GM21423 (cell line): Measurements from ENCODE around the gene OR56B1.
"Not testable (repeated sequence)": the region's sequence is repeated elsewhere in the genome, so short reads cannot be mapped to it uniquely, and the experiment has no call there.

Source experiments
- ATAC-seq: cut with Tn5 transposase; IDR thresholded peaks from one replicate; pipeline ENCODE4 v1.9.1; 2021; ENCODE audit warnings: mild to moderate bottlenecking, moderate library complexity; ENCODE audit not compliant: unreplicated experiment

OR56B1 gene, protein sequence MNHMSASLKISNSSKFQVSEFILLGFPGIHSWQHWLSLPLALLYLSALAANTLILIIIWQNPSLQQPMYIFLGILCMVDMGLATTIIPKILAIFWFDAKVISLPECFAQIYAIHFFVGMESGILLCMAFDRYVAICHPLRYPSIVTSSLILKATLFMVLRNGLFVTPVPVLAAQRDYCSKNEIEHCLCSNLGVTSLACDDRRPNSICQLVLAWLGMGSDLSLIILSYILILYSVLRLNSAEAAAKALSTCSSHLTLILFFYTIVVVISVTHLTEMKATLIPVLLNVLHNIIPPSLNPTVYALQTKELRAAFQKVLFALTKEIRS

DNA sequence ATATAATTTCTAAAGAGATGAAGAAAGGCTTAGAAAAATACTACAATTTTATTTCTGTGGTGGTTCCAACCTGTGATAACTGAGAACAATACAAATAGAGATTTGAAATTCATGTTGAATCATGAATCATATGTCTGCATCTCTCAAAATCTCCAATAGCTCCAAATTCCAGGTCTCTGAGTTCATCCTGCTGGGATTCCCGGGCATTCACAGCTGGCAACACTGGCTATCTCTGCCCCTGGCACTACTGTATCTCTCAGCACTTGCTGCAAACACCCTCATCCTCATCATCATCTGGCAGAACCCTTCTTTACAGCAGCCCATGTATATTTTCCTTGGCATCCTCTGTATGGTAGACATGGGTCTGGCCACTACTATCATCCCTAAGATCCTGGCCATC, at the start of gene OR56B1:
Gene OR56B1 (plus strand): TSS at position 53 of the 400 bp plus-strand sequence. CDS start 69 bp downstream, at position 122.
- no peak for ATAC-seq

DNA sequence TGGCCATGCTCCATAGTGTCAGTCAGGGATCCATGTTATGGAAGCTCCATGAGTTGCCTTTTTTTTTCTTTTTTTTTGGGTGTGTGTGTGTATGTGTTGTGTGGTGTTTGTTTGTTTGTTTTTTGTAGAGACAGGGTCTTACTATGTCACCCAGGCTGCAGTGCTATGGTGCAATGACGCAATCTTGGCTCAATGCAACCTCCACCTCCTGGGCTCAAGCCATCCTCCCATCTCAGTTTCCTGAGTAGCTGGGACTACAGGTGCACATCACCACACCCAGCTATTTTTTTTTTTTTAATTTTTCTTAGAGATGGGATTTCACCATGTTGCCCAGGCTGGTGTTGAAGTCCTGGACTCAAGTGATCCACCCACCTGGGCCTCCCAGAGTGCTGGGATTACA, 47.8 kb upstream of the OR56B1 start:
- ATAC-seq = no peak

DNA sequence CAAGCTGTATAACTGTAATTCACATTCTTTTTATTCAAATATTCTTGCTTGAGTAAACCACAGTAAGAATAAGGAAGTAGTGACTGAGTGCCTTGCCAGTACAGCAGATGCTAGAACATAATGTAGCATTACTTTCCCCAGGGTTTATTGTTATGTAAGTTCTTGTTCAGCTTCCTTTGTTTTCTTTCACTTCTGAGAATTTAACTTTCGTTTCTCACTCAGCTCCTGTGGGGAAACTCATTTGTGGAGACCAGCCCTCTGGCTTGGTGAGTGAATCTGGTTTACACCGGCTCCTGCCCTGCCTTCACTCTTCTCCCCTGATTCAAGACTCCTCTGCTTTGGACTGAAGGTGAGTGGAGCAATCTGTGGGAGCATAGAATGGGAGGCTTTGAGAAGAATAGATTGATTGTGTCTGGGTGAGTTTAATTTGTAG, 46.7 kb upstream of the OR56B1 start, which contains the start of gene TRIM22:
Gene TRIM22 (plus strand): TSS at position 240 of the 433 bp plus-strand sequence. CDS start 6,443 bp downstream, outside the sequence.
- peak; percentile 77 for ATAC-seq

DNA sequence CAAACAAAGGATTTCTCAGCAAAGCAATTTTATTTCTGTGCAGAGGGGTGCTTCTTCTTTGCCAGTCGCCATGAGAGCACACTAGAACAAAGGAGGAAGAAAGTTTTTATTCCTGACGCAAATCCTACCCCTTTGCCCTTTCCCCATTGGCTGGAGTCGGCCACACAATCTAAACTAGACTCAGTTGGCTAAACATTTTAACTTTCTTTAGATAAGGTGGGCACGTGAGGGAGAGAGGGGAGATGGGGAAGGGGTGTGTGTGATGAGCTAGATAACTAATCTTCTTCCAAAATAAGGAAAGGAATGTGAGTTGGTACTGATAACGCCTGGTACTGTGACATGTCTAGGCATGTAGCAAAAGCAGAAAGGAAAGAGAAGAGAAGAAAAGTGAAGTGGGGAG, 46.0 kb upstream of the OR56B1 start:
- no peak for ATAC-seq

DNA sequence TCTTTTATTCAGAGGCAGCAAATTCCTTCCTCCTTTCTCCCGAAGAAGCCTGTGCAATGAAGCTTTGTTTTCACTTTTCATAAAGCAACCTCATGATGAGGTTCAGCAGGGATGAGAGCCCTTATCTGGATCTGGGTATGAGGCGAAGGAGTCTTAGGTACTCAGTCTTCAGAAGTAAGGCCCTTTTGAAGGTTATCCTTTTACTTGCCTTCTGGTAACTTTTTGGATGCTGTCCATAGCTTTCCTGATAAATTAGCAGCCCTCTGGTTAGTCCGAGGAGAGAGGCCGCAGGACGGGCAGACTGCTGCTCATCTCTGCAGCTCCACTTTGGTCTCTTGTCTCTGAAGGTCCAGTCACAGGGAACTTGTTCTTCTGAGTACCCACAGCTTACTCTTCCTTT, 45.5 kb upstream of the OR56B1 start:
- no peak for ATAC-seq

DNA sequence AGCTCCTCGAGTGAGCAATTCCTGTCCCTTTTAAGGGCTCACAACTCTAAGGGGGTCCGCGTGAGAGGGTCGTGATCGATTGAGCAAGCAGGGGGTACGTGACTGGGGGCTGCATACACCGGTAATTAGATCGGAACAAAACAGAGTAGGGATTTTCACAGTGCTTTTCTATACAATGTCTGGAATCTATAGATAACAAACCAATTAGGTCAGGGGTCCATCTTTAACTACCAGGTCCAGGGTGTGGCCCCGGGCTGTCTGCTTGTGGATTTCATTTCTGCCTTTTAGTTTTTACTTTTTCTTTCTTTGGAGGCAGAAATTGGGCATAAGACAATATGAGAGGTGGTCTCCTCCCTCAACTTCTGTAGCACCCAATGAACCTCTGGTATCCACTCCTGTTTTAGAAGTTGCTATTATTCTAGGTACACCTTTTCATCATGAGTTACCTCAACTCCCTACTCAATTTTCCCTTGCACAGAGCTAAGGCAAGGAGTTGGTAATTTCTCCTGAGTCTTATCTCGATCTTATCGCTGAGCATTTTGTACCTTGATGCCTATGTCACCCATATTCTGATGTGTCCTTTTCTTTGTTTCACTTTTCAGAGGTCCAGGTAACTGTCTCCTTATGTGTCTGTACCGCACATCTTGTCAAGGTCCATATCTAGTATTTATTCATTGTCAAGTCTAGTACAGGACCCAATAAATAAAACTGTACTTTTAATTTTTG, 44.8 kb upstream of the OR56B1 start:
- ATAC-seq = not testable (repeated sequence)

DNA sequence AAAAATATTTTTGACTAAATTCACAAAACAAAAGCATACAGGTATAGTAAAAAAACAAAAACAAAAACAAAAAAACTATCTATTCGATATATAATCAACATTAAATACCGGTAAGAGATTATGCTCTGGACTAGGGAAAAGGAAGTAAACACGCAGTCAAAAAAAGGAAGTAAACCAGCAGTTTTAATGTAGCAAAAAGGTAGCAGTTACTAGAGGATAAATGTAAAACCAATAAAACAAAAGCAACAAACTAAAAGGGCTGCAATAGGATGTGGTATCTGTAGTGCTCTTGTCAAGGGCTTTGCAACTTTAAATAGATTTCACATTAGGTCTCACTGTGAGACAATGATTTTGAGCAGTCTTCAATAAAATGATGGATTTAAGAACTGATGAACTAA, 44.3 kb upstream of the OR56B1 start:
- ATAC-seq = no peak

DNA sequence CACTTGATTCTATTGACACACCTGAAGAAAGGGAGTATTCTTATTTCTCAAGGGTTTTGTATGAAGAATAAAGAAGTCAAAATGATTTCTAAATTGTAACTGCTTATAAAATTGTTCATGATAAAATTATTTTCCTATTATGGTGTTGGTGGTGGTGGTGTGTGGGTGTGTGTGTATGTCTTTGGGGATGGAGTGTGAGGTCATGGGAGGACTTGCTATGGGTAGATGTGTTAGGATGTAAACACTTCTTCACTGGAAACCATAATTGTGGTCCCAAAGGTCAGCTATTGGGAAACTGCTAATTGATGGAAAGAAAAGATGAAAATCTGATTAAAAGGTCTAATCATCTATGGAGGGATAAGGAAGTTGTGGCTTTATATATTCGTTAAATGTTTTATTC, 41.6 kb upstream of the OR56B1 start:
- no peak for ATAC-seq

DNA sequence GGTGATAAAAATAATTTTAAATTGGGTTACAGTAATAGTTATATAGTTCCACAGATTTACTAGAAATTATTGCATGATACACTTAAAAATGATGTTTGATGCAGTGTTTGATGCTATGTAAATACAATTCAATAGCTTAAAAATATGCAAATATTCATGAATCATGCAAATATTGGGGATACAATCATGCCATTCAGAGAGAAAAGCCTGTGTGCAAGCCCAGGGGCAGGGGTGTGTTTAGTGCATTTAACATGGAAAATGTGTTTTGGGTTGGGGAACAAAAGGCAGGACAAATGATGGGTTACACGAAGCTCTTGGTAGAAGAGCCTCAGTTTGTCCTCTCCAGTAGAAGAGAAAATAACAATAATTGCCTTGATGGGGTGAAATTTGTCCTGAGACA, 40.7 kb upstream of the OR56B1 start:
- ATAC-seq = no peak

DNA sequence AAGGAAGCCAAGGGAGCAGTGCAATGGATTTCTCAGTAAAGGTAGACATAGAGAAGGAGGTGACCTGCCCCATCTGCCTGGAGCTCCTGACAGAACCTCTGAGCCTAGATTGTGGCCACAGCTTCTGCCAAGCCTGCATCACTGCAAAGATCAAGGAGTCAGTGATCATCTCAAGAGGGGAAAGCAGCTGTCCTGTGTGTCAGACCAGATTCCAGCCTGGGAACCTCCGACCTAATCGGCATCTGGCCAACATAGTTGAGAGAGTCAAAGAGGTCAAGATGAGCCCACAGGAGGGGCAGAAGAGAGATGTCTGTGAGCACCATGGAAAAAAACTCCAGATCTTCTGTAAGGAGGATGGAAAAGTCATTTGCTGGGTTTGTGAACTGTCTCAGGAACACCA, 40.0 kb upstream of the OR56B1 start:
- ATAC-seq = no peak

DNA sequence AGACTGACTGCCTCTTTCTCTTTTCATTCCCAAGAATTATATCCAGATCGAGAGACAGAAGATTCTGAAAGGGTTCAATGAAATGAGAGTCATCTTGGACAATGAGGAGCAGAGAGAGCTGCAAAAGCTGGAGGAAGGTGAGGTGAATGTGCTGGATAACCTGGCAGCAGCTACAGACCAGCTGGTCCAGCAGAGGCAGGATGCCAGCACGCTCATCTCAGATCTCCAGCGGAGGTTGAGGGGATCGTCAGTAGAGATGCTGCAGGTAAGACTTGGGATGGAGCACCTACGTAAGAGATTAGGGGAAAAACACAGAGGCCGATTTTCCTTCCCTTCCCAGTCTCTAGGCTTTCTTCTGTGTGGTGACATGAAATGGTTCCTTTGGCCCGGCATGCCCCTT, 38.0 kb upstream of the OR56B1 start:
- no peak for ATAC-seq

DNA sequence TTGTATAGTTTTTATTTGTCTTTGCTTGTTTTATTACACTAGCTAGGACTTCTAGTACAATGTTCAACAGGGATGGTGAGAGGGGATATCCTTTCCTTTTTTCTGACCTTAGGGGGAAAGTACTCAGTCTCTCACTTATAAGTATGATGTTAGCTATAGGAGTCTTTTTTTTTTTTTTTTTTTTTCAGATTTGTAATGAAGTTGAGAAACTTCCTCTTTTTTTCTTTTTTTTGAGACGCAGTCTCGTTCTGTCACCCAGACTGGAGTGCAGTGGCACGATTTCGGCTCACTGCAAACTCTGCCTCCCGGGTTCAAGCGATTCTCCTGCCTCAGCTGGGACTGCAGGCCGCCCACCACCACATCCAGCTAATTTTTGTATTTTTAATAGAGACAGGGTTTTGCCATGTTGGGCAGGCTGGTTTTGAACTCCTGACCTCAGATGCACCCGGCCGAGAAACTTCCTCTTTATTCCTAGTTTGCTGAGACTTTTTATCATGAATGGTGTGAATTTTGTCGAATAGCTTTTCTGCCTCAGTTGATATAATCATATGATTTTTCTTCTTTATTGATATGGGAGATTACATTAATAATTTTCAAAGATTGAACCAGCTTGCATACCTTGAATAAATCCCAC, 35.7 kb upstream of the OR56B1 start:
- no peak for ATAC-seq

DNA sequence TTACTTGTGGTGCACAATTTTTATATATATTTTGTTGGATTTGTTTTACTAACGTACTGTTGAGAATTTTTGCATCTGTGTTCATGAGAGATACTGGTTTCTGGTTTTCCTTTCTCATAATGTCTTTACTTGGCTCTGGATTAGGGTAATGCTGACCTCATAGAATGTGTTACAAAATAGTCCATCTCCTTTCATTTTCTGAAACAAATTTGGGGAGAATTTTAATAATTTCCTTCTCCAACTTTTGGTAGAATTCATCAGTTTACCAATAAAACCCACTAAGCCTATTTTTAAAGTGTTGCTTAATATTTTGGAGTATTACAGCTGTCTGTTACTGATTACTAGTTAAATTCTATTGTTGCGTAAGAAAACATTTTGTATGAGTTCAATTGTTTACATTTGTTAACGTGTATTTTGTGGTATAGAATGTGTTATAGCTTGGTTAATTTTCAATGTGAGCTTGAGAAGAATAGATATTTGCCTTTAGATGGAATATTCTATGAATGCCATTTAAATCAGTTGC, 35.1 kb upstream of the OR56B1 start:
- no peak for ATAC-seq

DNA sequence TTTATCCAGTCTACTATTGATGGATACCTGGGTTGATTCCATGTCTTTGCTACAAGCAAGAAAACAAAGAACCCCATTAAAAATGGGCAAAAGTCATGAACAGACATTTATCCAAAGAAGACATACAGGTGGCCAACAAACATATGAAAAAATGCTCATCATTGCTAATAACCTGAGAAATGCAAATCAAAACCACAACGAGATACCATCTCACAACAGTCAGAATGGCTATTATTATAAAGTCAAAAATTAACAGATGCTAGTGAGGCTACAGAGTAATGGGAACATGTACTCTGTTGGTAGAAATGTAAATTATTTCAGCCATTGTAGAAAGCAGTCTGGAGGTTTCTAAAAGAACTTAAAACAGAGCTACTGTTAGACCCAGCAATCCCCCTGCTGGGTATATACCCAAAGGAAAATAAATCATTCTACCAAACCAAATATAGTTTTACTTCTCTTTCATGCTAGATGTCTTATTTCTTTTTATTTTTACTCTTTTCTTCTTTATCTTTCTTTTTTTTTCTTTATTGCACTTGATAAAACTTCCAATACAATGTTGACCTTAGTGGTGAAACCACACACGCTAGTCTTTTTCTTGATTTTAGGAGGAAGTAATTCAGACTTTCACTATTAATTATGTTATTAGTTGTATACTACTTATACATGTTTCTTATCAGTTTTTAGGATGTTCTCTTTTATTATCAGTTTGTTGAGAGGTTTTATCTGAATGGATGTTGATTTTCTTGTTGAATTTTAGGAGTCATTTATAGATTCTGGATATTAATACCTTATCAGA, 32.3 kb upstream of the OR56B1 start:
- ATAC-seq = peak; percentile 85

DNA sequence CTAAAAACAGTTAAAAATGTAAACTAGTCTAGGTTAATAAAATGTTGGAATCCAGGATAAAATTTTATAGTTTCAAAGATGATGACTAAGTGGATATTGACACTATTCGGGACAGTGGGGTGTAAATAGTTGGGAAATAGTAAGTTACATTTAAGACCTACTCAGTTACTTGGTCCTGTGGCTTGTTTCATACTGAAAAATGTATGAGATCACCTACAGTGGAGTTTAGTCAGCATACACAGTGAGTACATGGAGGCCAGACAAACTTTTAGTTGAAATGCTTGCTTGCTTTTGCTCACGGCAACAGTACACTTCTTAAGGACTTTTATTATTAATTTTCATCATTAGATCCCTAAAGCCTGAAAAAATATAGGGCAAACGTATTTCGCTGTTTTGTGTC, 30.6 kb upstream of the OR56B1 start:
- no peak for ATAC-seq

DNA sequence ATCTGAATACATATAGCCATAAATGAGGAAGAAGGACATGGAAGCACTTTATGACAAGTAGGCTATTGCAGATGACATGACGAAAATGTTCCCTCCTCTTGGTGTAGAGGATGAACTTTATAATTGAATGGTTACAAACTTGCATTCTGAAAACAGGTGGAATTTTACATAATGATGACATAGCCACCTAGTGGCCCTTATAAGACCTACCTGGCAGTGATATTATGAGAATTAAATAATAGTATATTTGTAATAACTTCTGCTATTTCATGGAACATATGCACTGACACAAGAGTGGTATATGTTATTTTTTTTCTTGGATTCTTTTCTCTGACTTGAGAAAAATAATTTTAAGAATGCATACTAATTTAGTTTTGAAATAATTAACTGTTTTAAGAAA, 23.7 kb upstream of the OR56B1 start:
- no peak for ATAC-seq

DNA sequence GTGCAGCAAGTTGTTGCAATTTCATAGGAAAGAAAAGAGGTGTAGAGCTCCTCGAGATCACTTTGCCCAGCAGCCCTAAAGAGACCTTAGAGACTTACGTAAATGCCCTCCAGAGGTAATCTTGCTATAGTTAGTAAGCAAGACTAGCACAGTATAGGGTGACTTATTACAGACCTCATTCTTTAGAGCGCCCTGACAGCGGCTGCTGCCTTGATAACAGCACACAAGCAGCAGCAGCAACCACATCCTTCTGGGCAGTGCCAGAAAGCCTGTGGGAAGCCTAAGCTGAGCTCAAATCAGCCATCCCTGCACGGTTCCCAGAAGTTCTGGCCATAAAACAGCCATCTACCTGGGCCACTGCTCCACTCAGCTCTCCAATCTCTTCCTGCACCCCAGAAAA, 22.6 kb upstream of the OR56B1 start:
- ATAC-seq = no peak

DNA sequence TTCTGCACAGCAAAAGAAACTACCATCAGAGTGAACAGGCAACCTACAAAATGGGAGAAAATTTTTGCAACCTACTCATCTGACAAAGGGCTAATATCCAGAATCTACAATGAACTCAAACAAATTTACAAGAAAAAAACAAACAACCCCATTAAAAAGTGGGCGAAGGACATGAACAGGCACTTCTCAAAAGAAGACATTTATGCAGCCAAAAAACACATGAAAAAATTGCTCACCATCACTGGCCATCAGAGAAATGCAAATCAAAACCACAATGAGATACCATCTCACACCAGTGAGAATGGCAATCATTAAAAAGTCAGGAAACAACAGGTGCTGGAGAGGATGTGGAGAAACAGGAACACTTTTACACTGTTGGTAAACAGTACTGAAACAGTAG, 19.7 kb upstream of the OR56B1 start:
- not testable (repeated sequence) for ATAC-seq

DNA sequence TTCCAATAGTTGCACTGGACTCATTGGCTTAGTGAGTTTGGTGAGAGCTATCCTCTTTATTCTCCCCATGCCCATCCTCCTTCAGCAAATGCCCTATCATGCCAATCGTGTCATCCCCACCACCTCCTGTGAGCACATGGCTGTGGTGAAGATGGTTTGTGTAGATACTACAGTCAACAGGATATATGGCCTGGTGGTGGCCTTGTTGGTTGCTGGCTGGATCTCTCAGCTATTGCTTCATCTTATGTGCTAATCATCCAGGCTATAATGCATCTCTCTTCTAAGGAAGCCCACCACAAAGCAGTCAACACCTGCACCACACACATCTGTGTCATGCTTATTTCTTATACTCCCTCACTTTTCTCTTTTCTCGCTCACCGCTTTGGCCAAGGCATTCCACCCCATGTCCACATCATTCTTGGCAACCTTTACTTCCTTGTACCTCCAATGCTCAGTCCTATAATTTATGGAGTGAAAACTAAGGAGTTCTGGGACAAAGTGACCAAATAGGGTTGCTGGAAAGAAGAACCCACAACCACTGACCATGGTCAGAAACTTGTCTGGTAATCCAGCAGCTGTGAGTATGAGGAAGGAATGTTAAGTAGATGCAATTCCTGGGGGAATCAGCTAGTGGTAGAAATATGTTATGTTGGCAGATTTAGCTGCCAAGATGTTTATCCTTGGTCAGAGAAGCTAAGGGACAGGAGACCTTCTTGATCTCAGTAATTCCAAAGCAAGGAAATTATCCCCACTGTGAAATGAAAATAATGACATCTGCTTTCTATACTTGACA, 16.3 kb upstream of the OR56B1 start:
- ATAC-seq = no peak

DNA sequence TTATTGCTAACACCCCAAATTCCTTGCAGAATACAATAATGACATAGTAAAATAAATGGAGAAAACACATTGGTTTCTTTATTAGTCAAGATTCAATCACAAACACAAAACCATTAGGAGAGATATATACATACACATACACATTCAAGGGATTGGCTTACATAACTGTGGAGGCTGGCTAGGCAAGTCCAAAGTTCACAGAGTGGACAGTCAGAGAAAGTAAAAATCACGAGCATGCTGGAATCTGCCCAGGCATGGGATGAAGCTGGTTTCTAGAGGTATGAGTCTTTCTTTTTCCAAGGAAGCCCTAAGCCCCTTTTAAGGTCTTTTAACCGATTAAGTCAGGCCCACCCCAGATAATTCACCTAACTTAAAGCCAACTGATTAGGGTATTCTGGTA, 13.6 kb upstream of the OR56B1 start:
- no peak for ATAC-seq
